Right forelimb (tissue), 1 donor: ENCODE measurements around the gene TACC2.

Experiments used
- DNase-seq: peaks from one replicate; pipeline ENCODE4 v3.0.0-alpha.2; 2018

TACC2 gene

DNA sequence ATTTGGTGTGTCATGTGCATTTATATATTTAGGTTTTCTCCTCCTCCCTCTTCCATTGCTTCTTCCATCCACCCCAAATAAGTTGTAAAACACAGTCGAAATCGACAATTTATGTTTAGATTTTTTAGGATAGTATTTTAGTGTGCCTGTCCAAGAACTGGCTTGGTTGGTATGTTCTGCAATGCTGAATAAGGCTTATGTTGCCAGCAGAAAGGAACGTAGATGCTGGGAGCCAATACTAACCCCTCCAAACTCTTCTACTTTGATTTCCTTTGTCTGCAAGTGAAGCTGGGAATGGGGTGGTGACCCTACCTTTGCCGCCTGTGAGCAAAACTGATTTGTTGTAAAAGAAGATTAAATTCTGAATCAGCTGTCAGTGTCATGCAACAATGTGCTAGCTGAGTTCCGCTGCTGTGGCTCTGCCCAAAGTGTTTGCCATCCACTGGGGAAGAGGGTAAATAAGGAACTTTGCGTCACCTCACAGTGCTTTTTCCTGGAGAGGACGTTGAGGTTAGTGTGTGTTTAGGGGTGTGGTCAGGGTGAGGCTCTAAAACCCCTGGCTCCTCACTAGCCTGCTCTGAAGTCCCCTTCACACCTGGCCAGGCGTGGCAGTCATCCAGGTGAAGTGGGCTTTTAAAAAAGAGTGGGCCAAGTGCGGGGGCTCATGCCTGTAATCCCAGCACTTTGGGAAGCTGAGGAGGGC is 44.4 kb downstream of the TACC2 start:
- DNase-seq = no peak

DNA sequence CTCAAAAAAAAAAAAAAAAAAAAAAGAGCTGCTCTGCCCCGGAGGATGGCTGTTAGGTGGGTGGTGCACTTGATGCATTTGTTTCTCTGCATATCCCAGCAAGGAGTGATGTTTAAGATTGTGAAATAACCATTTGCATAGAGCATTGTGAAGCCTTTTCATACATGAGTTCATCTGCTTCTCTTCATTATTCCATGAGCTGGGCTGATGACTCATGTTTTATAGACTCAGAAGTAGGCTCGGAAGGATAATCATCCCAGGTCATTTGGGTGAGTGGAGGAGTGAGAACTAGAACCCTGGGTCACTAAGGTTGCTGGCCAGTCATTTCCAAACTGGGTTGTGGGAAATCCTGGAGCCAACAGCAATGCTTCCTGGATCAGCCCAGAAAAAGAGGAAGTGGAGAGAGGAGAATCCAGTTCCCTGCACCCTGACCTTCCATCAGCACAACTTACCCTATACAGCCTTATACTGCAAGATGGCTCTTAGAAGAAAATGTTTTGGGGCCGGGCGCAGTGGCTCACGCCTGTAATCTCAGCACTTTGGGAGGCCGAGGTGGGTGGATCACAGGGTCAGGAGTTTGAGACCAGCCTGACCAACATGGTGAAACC is 45.3 kb downstream of the TACC2 start:
- no peak for DNase-seq

DNA sequence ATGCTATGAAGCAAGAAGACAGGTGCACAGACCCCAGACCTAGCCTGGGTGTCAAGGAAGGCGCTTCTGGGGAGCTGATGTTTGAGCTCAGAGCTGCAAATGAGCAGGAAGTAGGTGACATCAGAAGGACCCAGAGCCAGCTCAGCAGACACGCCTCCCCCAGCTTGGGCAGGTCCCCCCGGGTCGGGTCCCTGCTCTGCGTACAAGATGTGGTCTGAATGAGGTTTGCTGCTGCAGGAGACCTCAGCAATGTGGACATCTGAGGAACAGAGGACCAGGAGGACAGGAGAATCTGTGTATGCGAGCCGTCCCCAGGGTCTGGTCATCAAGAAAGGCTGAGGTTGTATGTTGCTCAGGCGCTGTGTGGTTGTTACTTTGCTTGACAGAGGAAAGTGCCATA is 51.8 kb downstream of the TACC2 start:
- DNase-seq = no peak

DNA sequence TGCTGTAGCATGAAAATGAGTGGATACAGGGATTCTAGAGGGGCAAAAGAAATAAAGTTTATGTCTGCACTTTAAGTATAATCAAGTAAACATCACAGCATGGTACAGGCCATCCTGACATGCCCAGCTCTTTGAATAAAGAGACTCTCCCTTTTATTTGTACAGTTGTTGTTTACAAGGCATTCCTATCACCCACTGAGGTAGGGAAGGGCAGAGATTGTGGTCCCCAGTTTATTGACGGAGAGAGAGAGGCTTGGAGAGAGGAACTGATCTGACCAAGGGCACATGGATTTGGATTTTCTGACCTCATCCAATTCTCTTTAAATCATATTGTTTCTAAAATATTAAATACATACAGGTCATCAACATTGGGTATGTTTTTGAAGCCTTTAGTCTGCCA is 53.9 kb downstream of the TACC2 start:
- DNase-seq = no peak

- DNase-seq = peak; percentile 67
Measured at GRCh38 chr10:122044045-122044661, 55.2 kb downstream of the TACC2 start.

- DNase-seq = peak; percentile 75
Measured at GRCh38 chr10:122044713-122045112, 55.8 kb downstream of the TACC2 start.

DNA sequence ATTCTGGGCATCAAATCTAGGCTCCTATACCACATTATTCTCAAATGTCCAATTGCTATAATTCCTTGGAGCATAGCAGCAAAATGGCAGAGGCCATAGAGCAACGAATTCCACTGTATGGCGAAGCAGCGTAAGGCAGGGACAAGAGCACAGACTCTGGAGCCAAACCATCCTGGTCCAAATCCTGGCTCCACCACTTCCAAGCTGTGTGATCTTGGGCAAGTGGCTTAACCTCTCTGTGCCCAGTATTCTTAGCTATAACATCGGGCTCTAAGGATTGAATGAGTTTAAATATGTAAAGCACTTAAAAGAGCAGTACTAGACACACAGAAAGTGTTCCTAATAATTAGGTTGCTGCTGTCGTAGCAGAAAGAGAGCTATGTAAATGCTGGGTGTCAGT is 56.2 kb downstream of the TACC2 start:
- no peak for DNase-seq

GRCh38 chr10:122047560-122047959 is 58.6 kb downstream of the TACC2 start:
- no peak for DNase-seq

DNA sequence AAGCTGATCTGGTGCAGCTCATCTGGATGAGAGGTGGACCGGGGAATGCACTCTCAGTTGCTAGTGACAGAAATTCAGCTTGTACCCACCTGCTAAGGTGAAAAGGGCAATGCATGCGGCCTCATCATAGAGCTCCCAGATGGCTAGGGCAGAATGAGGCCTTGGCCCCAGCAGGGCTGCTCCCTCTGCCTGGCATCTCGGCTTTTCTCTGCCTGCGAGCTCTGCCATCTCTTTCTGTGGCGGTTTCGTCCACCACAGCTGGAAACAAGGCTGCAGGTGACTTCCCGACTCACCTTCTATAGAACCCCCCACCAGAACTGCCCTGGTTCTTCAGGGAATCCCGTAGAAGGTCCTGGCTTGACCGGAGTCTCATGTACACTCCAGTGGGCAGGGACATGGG is 60.1 kb downstream of the TACC2 start:
- DNase-seq = no peak

GRCh38 chr10:122050311-122050710 is 61.3 kb downstream of the TACC2 start:
- no peak for DNase-seq

DNA sequence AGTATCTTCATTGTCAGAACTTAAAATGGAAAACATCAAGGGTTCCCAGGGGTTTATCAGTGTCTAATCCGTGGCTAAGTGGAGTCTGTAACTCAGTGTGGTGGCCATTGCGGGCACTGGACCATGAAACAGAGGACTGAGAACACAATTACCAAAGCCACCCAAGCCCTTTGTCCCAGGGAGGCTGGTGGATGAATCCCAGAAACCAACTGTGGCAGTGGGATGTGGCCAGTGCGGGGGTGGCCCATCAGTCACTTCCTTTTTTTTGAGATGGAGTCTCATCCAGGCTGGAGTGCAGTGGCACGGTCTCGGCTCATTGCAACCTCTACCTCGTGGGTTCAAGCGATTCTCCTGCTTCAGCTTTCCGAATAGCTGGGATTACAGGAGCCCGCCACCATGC is 61.8 kb downstream of the TACC2 start:
- DNase-seq = no peak

DNA sequence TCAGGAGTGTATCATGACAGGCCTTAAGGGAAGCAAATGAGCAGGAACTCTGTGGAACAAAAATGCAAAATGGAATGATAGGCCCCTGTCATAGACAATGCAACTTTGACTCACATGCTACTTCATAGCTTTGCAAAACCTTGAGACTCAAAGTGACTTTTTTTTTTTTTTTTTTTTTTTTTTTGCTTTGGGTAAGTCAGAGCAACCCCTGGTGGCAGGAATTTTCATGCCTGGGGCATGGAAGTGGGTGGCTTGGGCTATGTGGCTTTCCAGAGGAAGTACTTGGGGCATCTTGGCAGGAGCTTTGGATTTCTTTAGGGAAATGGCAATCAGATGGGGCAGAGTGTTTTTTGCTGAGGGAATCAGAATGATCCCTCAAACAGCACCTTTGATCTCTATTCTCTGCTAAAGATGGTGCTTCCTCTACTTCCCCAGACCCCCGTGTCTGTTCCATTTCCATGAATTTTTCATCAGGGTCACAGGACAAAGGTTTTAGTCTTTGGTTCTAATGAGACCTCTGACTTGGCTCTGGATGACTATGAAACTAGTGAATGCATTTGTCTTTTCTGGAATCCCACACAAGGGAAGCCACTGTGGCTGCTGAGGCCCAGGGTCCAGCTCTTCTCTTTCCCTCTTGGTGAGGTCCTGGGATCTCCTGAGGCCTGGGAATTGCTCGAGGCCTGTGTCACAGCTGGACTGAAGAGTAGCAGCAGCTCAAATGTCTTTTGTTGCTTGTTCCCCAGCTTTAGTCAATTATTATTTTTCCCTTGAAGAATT is 62.8 kb downstream of the TACC2 start:
- peak; percentile 59 for DNase-seq

DNA sequence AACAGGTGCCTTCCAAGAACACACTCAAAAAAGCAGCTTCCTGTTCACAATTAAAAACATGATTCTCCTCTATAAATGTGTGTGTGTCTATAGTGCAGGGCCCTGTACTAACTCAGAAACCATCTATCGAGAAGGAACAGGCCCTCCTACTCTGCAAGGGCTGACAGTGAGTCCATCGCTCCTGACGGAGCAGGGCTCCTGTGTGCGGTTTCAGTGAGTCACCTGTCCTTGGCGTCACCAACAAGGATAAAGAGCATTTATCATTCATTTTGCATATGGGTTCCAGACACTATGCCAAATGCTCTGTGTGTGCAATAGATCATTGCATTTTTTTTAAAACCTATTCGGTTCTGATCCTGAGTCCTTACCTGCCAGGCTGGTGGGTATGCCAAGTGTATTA is 63.7 kb downstream of the TACC2 start:
- DNase-seq = peak; percentile 30

DNA sequence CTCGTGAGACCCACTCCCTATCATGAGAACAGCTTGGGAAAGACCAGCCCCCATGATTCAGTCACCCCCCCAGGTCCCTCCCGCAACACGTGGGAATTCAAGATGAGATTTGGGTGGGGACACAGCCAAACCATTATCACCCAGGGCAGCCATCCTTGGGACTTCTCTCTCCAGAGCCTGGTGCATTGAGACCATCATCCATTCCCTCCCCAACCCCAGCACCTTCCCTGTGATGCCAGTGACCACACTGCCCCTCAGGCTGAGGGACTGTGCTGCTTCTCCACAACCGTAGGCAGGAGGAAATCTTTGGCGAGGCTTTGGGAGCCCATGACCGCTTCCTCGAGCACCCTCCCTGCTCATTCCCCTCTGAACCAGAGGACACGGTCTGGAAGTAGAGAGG is 64.4 kb downstream of the TACC2 start:
- DNase-seq = peak; percentile 30

GRCh38 chr10:122054048-122055025 is 65.4 kb downstream of the TACC2 start:
- DNase-seq = peak; percentile 62

DNA sequence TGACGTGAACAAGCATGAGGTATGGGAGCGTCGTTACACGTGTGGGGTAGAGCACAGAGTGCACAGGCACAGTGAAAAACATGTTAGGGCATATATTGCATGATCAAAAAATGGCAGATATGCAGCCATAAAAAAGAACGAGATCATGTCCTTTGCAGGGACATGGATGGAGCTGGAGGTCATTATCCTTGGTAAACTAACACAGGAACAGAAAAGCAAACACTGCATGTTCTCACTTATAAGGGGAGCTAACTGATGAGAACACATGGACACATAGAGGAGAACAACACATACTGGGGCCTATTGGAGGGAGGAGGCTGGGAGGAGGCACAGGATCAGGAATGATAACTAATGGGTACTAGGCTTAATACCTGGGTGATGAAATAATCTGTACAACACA is 66.3 kb downstream of the TACC2 start:
- DNase-seq = no peak

DNA sequence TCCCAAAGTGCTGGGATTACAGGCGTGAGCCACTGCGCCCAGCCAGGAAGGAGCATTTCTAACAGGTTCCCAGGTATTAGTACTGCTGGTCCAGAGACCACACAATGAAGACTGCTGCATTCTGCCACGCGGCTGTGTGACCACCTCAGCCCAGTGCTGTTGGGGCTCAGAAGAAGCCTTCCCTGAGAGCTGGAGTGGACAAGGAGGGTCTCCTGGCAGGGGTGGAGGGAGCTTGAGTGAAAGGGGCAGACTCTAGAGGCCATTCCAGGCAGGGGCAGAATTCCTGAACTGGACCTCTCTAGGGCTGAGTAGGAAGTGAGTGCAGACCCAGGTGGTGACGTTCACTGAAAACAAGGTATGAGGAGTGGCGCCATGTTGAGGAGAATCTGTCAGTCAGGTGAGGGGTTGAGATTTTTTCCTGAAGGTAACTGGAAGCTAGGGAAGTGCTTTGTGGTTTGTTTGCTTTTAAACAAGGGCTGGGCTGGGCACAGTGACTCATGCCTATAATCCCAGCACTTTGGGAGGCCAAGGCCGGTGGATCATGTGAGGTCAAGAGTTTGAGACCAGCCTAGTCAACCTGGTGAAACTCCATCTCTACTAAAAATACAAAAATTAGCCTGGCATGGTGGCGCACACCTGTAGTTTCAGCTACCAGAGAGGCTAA is 67.6 kb downstream of the TACC2 start:
- no peak for DNase-seq

DNA sequence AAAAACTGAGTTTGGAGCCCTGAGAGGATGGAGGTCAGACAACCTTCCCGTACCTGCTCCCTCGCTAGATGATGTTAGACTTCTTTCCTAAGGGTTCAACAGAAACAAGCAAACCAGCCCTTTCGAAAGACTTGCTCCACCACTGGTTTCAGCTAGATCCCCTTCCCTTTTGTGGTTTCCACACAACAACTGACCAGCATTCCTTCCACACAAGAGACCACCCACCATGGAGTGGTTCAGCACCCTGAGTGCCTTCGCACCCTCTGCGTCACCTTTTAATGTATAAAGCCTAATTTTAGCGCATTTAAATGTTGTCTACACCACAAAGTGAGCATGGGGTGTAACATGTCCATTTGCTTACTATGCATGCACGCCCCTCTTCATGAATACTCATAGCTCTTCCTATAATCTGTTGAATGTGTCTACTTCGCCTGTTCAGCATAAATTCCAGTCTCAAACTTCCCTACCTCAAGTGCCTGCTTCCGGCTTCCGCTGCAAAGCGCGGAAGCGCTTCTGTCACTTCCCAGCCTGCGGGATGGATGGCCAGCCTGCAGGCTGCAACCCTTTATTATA is 69.0 kb downstream of the TACC2 start:
- DNase-seq = no peak

DNA sequence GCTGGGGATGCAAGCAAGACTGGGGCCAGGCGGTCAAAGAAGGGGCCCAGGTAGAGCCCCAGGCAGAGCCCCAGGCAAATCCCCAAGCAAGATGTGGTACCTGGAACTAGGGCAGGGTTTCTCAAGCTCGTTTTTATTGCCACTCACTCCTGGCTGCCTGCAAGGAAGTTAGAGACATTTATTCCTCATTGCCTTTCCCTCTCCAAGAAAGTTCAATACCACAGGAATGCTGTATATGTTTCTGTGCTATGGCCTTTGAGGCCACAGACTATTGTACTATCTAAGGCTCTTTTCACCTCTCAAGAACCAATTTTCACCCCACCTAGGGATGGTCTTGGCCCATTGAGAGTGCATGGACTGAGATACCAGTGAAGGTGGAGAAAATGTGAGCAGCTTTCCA is 71.3 kb downstream of the TACC2 start:
- DNase-seq = no peak

GRCh38 chr10:122062831-122063674 is 74.1 kb downstream of the TACC2 start:
- peak; percentile 72 for DNase-seq
